ENCODE measurements around the gene USP47.

USP47 gene

DNA sequence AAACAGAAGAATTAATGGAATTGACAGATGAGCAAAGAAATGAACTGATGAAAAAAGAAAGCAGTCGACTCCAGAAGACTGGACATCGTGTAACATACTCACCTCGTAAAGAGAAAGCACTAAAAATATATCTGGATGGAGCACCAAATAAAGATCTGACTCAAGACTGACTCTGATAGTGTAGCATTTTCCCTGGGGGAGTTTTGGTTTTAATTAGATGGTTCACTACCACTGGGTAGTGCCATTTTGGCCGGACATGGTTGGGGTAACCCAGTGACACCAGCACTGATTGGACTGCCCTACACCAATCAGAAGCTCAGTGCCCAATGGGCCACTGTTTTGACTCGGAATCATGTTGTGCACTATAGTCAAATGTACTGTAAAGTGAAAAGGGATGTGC lies 114.2 kb downstream of the USP47 start:
- Histone ChIP-seq H3K4me3 (ENCODE audit: low read length) (no peak overlapping the region), H3K27me3 (ENCODE audit: control insufficient read depth, insufficient read depth, low read length) (no peaks in the 10 kb centered on the region), H3K9ac (ENCODE audit: low read length) (no peak overlapping the region), H3K36me3 (ENCODE audit: control insufficient read depth, insufficient read depth, low read length) (peaks cover 15% of the 10 kb centered on the region), H3K4me1 (ENCODE audit: control insufficient read depth, insufficient read depth, low read length) (no peaks in the 10 kb centered on the region), H3K27ac (ENCODE audit: low read depth, low read length) (no peak overlapping the region)

DNA sequence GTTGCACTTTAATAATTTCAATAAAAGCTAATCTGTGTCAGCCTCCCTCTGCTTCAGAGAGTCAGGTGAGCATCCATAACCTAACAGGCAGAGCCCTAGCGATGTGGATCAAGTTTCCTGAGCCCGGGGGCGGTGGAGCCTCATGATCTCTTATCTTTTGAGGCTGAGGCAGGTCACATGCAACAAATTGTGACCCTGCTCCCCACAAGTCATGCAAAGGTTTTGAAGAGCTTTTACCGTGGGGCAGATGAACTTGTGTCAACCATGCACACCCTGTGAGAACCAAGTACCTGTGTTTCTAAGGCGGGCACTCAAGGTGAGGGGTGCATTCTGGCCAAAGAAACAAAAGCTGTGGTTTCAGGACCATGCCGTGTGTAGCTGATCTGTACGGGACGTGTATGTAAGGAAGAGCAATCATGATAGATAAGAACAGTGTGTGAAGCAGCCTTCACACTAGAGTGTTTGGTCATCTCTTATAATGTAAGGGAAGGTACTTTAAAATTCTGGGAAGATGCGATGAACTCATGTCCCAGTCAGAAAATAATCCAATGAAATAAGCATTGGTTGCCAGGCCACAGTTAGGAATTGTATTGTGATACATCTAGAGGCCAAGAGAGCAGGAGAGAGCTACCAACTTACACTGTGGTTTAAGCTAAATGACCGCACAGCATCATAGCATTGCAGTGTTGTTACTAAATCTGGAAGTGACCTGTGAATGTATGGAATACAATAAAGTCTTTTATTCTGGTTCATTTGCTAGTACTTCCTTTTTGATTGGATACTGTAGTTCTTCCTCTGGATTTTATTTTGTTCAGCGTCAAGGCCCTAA lies 116.8 kb downstream of the USP47 start:
- peaks cover 15% of the 10 kb centered on the region for H3K36me3 ChIP-seq (ENCODE audit: control insufficient read depth, insufficient read depth, low read length)
- no peak overlapping the region for H3K4me3 ChIP-seq (ENCODE audit: low read length)
- no peak overlapping the region for H3K27ac ChIP-seq (ENCODE audit: low read depth, low read length)
- H3K9ac ChIP-seq (ENCODE audit: low read length) = no peak overlapping the region
- no peaks in the 10 kb centered on the region for H3K27me3 ChIP-seq (ENCODE audit: control insufficient read depth, insufficient read depth, low read length)
- H3K4me1 ChIP-seq (ENCODE audit: control insufficient read depth, insufficient read depth, low read length) = no peaks in the 10 kb centered on the region

GRCh38 chr11:11959601-11960000 lies 117.8 kb downstream of the USP47 start:
- Histone ChIP-seq H3K4me3 (ENCODE audit: low read length) (no peak overlapping the region), H3K27ac (ENCODE audit: low read depth, low read length) (no peak overlapping the region), H3K36me3 (ENCODE audit: control insufficient read depth, insufficient read depth, low read length) (peaks cover 15% of the 10 kb centered on the region), H3K9ac (ENCODE audit: low read length) (no peak overlapping the region), H3K27me3 (ENCODE audit: control insufficient read depth, insufficient read depth, low read length) (no peaks in the 10 kb centered on the region), H3K4me1 (ENCODE audit: control insufficient read depth, insufficient read depth, low read length) (no peaks in the 10 kb centered on the region)

DNA sequence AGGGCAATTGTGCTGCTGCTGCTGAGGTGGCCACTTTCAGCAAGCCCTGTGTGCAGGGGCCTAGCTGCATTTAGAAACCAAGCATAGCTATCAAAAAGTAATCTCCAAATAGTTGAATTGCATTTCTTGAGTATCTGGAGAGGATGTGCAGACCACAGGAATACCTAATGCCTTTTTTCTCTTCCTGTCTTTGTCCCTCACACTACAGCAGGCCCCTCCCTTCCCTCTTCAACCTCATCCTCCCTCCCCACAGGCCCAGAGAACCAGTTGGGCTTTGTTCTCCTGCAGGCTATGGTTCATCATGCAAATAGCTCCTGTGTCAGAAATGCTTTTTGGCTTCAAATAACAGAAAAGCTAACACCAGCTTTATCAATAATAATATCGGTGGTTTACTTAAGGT lies 118.9 kb downstream of the USP47 start:
- H3K4me3 ChIP-seq (ENCODE audit: low read length) = no peak overlapping the region
- H3K4me1 ChIP-seq (ENCODE audit: control insufficient read depth, insufficient read depth, low read length) = no peaks in the 10 kb centered on the region
- no peaks in the 10 kb centered on the region for H3K27me3 ChIP-seq (ENCODE audit: control insufficient read depth, insufficient read depth, low read length)
- H3K36me3 ChIP-seq (ENCODE audit: control insufficient read depth, insufficient read depth, low read length) = peaks cover 11% of the 10 kb centered on the region
- no peak overlapping the region for H3K9ac ChIP-seq (ENCODE audit: low read length)
- no peak overlapping the region for H3K27ac ChIP-seq (ENCODE audit: low read depth, low read length)

GRCh38 chr11:11961399-11962028 lies 119.7 kb downstream of the USP47 start:
- Histone ChIP-seq H3K4me1 (ENCODE audit: control insufficient read depth, insufficient read depth, low read length) (no peaks in the 10 kb centered on the region), H3K9ac (ENCODE audit: low read length) (no peak overlapping the region), H3K27ac (ENCODE audit: low read depth, low read length) (no peak overlapping the region), H3K27me3 (ENCODE audit: control insufficient read depth, insufficient read depth, low read length) (no peaks in the 10 kb centered on the region), H3K36me3 (ENCODE audit: control insufficient read depth, insufficient read depth, low read length) (peaks cover 6% of the 10 kb centered on the region), H3K4me3 (ENCODE audit: low read length) (no peak overlapping the region)

DNA sequence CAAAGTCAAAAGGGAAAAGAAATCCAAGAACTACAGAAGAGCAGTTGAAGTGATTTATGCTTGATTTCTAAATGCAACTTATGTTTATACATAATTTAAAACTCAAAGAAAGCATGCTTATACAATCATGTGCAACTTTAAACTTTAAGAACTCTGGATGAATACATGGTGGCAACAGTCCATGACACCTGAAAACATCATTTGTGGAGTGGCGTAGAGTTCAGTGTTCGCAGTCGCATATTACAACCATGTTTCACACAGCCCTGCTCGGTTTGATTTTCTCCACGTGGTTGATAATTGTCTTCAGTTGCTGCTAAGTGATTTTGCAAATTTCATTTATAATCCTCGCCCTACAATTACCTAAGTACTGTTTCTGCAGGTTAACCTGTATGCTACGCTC lies 121.3 kb downstream of the USP47 start:
- H3K27ac ChIP-seq (ENCODE audit: low read depth, low read length) = no peak overlapping the region
- H3K36me3 ChIP-seq (ENCODE audit: control insufficient read depth, insufficient read depth, low read length) = no peaks in the 10 kb centered on the region
- no peaks in the 10 kb centered on the region for H3K4me1 ChIP-seq (ENCODE audit: control insufficient read depth, insufficient read depth, low read length)

GRCh38 chr11:11963842-11964773 lies 122.3 kb downstream of the USP47 start:
- Histone ChIP-seq H3K36me3 (ENCODE audit: control insufficient read depth, insufficient read depth, low read length) (no peaks in the 10 kb centered on the region), H3K27me3 (ENCODE audit: control insufficient read depth, insufficient read depth, low read length) (no peaks in the 10 kb centered on the region), H3K9ac (ENCODE audit: low read length) (no peak overlapping the region), H3K27ac (ENCODE audit: low read depth, low read length) (no peak overlapping the region), H3K4me3 (ENCODE audit: low read length) (no peak overlapping the region), H3K4me1 (ENCODE audit: control insufficient read depth, insufficient read depth, low read length) (no peaks in the 10 kb centered on the region)

More for the DNA sequence above, 121.3 kb downstream of the USP47 start:
- Histone ChIP-seq H3K4me3 (ENCODE audit: low read length) (no peak overlapping the region), H3K9ac (ENCODE audit: low read length) (no peak overlapping the region), H3K27me3 (ENCODE audit: control insufficient read depth, insufficient read depth, low read length) (no peaks in the 10 kb centered on the region)

DNA sequence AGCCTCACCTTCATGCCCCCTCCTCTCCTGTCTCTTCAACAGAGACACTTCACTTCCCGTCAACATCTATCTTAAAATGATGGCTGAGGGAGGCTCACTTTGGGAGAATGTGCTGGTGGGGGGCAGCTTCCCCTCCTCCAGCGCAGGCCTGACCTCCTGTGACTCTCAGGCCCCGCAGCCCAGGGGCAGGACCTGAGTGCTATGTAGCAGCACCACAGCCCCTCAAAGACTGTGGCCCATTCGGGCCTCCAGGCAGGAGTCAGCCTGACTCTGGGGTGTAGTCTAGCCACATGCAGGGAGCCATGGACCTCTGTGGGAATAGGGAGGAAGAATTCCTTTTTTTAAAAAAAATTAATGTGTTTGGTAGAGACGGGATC lies 123.0 kb downstream of the USP47 start:
- Histone ChIP-seq H3K9ac (ENCODE audit: low read length) (no peak overlapping the region), H3K4me3 (ENCODE audit: low read length) (no peak overlapping the region), H3K36me3 (ENCODE audit: control insufficient read depth, insufficient read depth, low read length) (no peaks in the 10 kb centered on the region), H3K27ac (ENCODE audit: low read depth, low read length) (no peak overlapping the region), H3K27me3 (ENCODE audit: control insufficient read depth, insufficient read depth, low read length) (no peaks in the 10 kb centered on the region), H3K4me1 (ENCODE audit: control insufficient read depth, insufficient read depth, low read length) (no peaks in the 10 kb centered on the region)

- Histone ChIP-seq H3K4me1 (ENCODE audit: control insufficient read depth, insufficient read depth, low read length) (no peaks in the 10 kb centered on the region), H3K27me3 (ENCODE audit: control insufficient read depth, insufficient read depth, low read length) (no peaks in the 10 kb centered on the region)
These were observed 123.4 kb downstream of the USP47 start for GRCh38 chr11:11965192-11965591.

DNA sequence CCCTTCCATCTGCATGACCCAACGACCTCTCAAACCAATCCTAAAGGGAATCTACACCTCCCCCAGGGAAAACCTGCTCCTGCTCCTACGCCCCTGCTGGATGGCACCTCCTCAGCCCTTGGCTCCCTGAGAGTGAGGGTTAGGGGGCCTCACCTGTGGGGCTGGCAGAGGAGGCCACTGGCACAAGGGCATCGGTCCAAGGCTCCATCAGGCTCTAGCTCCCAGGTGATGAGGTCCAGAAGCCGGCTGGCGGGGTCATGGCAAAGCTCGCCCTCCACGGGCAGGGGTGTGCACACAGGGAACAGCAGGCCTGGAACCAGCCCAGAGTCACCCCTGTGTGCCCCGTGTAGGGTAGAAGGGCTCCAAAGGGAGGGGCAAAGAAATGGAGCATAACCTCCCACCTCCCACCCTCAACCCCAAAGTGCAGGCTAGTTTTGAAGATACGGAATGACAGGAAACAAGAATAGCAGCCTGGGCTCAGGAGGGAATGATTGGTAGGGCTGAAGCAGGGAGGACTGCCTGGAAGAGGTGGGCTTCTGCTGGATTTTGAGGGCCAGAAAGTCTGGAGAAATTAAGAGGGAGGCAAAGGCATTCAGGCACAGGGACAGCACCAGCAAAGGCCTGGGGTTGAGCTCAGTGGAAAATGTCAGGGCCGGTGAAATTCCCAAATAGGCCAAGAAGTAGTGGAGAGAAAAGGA lies 124.0 kb downstream of the USP47 start:
- no peaks in the 10 kb centered on the region for H3K4me1 ChIP-seq (ENCODE audit: control insufficient read depth, insufficient read depth, low read length)
- H3K4me3 ChIP-seq (ENCODE audit: low read length) = no peak overlapping the region
- H3K9ac ChIP-seq (ENCODE audit: low read length) = no peak overlapping the region
- no peak overlapping the region for H3K27ac ChIP-seq (ENCODE audit: low read depth, low read length)
- H3K27me3 ChIP-seq (ENCODE audit: control insufficient read depth, insufficient read depth, low read length) = no peaks in the 10 kb centered on the region
- no peaks in the 10 kb centered on the region for H3K36me3 ChIP-seq (ENCODE audit: control insufficient read depth, insufficient read depth, low read length)

More at GRCh38 chr11:11965192-11965591, 123.4 kb downstream of the USP47 start:
- Histone ChIP-seq H3K36me3 (ENCODE audit: control insufficient read depth, insufficient read depth, low read length) (no peaks in the 10 kb centered on the region), H3K9ac (ENCODE audit: low read length) (no peak overlapping the region), H3K27ac (ENCODE audit: low read depth, low read length) (no peak overlapping the region), H3K4me3 (ENCODE audit: low read length) (no peak overlapping the region)

DNA sequence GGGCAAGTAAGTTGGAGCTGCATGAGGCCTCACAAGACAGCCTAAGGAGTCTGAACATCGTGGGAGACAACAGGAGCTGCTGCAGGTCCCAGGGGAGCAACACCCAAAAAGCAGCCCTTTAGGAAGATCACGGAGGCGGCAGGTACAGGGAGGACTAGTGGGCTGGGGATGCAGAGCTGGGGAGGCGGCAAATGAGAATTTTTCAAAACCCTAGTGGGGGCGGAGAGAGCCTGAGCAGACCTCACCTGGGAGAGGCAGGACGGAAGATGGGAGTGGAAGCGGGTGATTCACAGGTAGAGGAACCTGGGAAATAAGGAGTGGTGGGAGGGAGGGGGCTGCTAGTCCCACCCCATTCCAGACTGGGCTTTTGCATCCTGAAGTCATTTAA lies 124.6 kb downstream of the USP47 start:
- Histone ChIP-seq H3K27me3 (ENCODE audit: control insufficient read depth, insufficient read depth, low read length) (no peaks in the 10 kb centered on the region), H3K4me3 (ENCODE audit: low read length) (no peak overlapping the region), H3K4me1 (ENCODE audit: control insufficient read depth, insufficient read depth, low read length) (peaks cover 1% of the 10 kb centered on the region), H3K27ac (ENCODE audit: low read depth, low read length) (no peak overlapping the region), H3K9ac (ENCODE audit: low read length) (no peak overlapping the region), H3K36me3 (ENCODE audit: control insufficient read depth, insufficient read depth, low read length) (no peaks in the 10 kb centered on the region)
